MM.1S (cell line): ENCODE measurements around the gene XIRP2.

Experiments used
- DNase-seq: peaks from one replicate; pipeline ENCODE4 v3.0.0-alpha.2; 2015
- H2AFZ ChIP-seq: fragments of 300-600 bp; sonication (generic); 2 replicates; pipeline ENCODE4 v1.6.0; 2016; ENCODE audit warnings: antibody characterized with exemption, low read length
- H3F3A ChIP-seq: fragments of 300-600 bp; sonication (generic); 2 replicates; pipeline ENCODE4 v1.6.1; 2016; ENCODE audit warnings: mild to moderate bottlenecking, antibody characterized with exemption, low read length, moderate library complexity, mixed read lengths; ENCODE audit not compliant: insufficient read depth
- H3K27ac ChIP-seq: fragments of 300-600 bp; sonication (generic); 2 replicates; pipeline ENCODE4 v1.5.1; 2016; ENCODE audit warnings: mild to moderate bottlenecking, low read length
- H3K27me3 ChIP-seq: fragments of 300-600 bp; sonication (generic); replicated peaks from 2 replicates; pipeline ENCODE4 v1.6.0; 2016; ENCODE audit warnings: low read length; ENCODE audit not compliant: insufficient read depth
- H3K36me3 ChIP-seq: fragments of 300-600 bp; sonication (generic); replicated peaks from 2 replicates; pipeline ENCODE4 v1.6.1; 2016; ENCODE audit warnings: mild to moderate bottlenecking, low read length, mixed read lengths; ENCODE audit not compliant: insufficient read depth
- H3K4me1 ChIP-seq: fragments of 300-600 bp; sonication (generic); 2 replicates; pipeline ENCODE4 v1.6.1; 2016; ENCODE audit warnings: low read length, mixed read lengths
- H3K4me2 ChIP-seq: fragments of 300-600 bp; sonication (generic); 2 replicates; pipeline ENCODE4 v1.6.0; 2016; ENCODE audit warnings: low read depth, low read length
- H3K4me3 ChIP-seq: fragments of 300-600 bp; sonication (generic); 2 replicates; pipeline ENCODE4 v1.5.1; 2016; ENCODE audit warnings: low read length, mixed read lengths
- H3K79me2 ChIP-seq: fragments of 300-600 bp; sonication (generic); 2 replicates; pipeline ENCODE4 v1.6.1; 2016; ENCODE audit warnings: mixed run types, low read length, mixed read lengths
- H3K9ac ChIP-seq: fragments of 300-600 bp; sonication (generic); 2 replicates; pipeline ENCODE4 v1.6.1; 2016; ENCODE audit warnings: low read length, mixed read lengths
- H3K9me2 ChIP-seq: fragments of 300-600 bp; sonication (generic); replicated peaks from 2 replicates; pipeline ENCODE4 v1.6.1; 2016; ENCODE audit warnings: mild to moderate bottlenecking, low read length, mixed read lengths; ENCODE audit not compliant: insufficient read depth
- H3K9me3 ChIP-seq: fragments of 300-600 bp; sonication (generic); replicated peaks from 2 replicates; pipeline ENCODE4 v1.6.1; 2016; ENCODE audit warnings: mild to moderate bottlenecking, low read length, mixed read lengths; ENCODE audit not compliant: insufficient read depth
- H4K20me1 ChIP-seq: fragments of 300-600 bp; sonication (generic); 2 replicates; pipeline ENCODE4 v1.6.1; 2016; ENCODE audit warnings: mild to moderate bottlenecking, low read length, moderate library complexity, mixed read lengths; ENCODE audit not compliant: insufficient read depth
- EZH2 ChIP-seq: fragments of 300-600 bp; sonication (generic); optimal IDR thresholded peaks from 2 replicates; pipeline ENCODE3; 2017; ENCODE audit warnings: low read depth, mild to moderate bottlenecking, antibody characterized with exemption, low read length, mixed read lengths
- EZH2phosphoT487 ChIP-seq: fragments of 300-600 bp; sonication (generic); IDR thresholded peaks from 2 replicates; pipeline ENCODE4 v1.6.1; 2018; ENCODE audit warnings: antibody characterized with exemption, low read length
- TF ChIP-seq, protein P1 (sequence below): fragments of 300-600 bp; sonication (generic); IDR thresholded peaks from 2 replicates; pipeline ENCODE4 v1.5.1; 2016; ENCODE audit warnings: antibody characterized with exemption, low read length, mixed read lengths

Gene XIRP2

DNA sequence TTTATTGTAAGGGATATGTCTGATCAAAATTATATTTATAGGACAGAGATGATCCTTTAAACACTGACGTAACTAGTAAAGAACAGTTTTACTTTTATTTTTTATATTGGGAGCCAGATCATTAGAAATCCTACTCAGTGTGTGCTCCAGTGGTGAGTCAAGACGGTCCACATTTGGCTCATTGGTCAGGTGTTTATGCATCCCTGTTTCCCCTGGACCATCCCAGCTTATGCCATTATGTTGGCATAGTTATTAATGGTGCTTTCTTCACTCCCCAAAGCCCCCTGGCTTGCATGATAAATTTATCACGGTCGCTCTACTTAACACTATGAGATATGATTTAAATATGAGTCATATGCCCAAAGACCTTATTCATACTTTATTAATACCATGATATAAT, 293.4 kb downstream of the XIRP2 start:
- no peaks in the 10 kb centered on the region for H3F3A ChIP-seq
- DNase-seq = no peak
- H3K36me3 ChIP-seq = no peaks in the 10 kb centered on the region
- H4K20me1 ChIP-seq = no peaks in the 10 kb centered on the region
- H3K27ac ChIP-seq = no peak overlapping the region
- no peaks in the 10 kb centered on the region for H3K27me3 ChIP-seq
- H2AFZ ChIP-seq = no peak overlapping the region
- no peak overlapping the region for H3K9ac ChIP-seq
- H3K4me2 ChIP-seq = no peak overlapping the region
- H3K4me1 ChIP-seq = no peaks in the 10 kb centered on the region
- TF ChIP-seq, protein P1, sequence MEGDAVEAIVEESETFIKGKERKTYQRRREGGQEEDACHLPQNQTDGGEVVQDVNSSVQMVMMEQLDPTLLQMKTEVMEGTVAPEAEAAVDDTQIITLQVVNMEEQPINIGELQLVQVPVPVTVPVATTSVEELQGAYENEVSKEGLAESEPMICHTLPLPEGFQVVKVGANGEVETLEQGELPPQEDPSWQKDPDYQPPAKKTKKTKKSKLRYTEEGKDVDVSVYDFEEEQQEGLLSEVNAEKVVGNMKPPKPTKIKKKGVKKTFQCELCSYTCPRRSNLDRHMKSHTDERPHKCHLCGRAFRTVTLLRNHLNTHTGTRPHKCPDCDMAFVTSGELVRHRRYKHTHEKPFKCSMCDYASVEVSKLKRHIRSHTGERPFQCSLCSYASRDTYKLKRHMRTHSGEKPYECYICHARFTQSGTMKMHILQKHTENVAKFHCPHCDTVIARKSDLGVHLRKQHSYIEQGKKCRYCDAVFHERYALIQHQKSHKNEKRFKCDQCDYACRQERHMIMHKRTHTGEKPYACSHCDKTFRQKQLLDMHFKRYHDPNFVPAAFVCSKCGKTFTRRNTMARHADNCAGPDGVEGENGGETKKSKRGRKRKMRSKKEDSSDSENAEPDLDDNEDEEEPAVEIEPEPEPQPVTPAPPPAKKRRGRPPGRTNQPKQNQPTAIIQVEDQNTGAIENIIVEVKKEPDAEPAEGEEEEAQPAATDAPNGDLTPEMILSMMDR = no peak
- TF ChIP-seq EZH2phosphoT487 (no peak), EZH2 (no peak)
- H3K79me2 ChIP-seq = no peaks in the 10 kb centered on the region
- H3K9me3 ChIP-seq = no peaks in the 10 kb centered on the region
- H3K4me3 ChIP-seq = no peak overlapping the region
- H3K9me2 ChIP-seq = no peaks in the 10 kb centered on the region

DNA sequence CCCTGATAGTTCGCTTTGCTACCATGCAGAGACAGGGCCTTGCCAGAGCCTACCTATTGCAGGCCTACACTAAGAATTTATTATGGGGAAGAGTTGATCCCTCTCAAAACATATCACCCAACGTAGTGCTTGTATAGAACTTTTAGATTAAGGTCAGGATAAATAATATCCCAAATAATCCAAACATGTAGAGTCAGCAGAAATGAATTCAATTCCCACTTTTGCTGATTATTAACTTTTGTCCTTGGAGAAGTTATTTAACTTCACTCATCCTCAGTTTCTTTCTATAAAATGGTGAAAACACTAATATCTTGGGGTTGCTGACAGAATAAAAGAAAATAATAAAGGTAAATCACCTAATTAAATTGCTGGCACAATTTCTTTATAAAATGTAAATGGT, 294.1 kb downstream of the XIRP2 start:
- Histone ChIP-seq H3K9me2 (no peaks in the 10 kb centered on the region), H3K4me3 (no peak overlapping the region), H3K79me2 (no peaks in the 10 kb centered on the region), H3K9me3 (no peaks in the 10 kb centered on the region), H3K36me3 (no peaks in the 10 kb centered on the region), H3K4me2 (no peak overlapping the region), H3K27me3 (no peaks in the 10 kb centered on the region), H3K4me1 (no peaks in the 10 kb centered on the region), H3F3A (no peaks in the 10 kb centered on the region), H4K20me1 (no peaks in the 10 kb centered on the region), H3K9ac (no peak overlapping the region), H2AFZ (no peak overlapping the region), H3K27ac (no peak overlapping the region)
- DNase-seq = no peak
- TF ChIP-seq EZH2 = no peak
- TF ChIP-seq, protein P1 = no peak
- no peak for TF ChIP-seq EZH2phosphoT487

DNA sequence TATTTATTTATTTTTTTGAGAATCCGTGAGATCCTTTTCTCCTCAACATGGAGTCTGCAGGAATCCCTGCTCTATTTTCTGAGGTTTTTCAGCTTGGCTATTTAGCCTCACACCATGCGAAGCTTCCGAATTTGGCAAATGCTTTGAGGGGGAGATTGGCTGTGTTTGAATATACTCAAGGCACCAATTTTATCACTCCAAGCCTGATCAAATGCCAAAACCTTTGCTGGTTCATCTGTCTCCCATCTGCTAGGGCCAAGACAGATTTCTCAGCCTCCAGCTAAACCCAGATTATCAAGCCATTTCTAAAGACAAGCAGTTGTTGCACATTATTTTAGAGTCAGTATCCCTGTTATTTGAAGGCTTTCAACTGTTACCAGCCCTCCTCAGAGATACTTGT, 295.7 kb downstream of the XIRP2 start:
- DNase-seq = no peak
- Histone ChIP-seq H2AFZ (no peak overlapping the region), H3K9ac (no peak overlapping the region), H3F3A (no peaks in the 10 kb centered on the region), H3K27ac (no peak overlapping the region), H3K27me3 (no peaks in the 10 kb centered on the region), H3K9me3 (no peaks in the 10 kb centered on the region), H3K9me2 (no peaks in the 10 kb centered on the region), H4K20me1 (no peaks in the 10 kb centered on the region), H3K4me1 (no peaks in the 10 kb centered on the region), H3K36me3 (no peaks in the 10 kb centered on the region), H3K4me3 (no peak overlapping the region), H3K4me2 (no peak overlapping the region), H3K79me2 (no peaks in the 10 kb centered on the region)
- TF ChIP-seq EZH2phosphoT487 (no peak), EZH2 (no peak)
- TF ChIP-seq, protein P1 = no peak
